K562 (cell line): ENCODE measurements around the gene ADNP2. TPM values are rescaled to one million over a fixed set of nuclear protein-coding genes. Genes with fewer than 3 reads are reported as not detected.

ENCODE experiments used
- ARID3A ChIP-seq: IDR thresholded peaks from 2 replicates; pipeline ENCODE4 v1.6.1; 2012; ENCODE audit warnings: low read depth, low read length, improper control_type of control experiment, borderline replicate concordance
- BRD9 ChIP-seq: fragments of 450-650 bp; IDR thresholded peaks from 2 replicates; pipeline ENCODE4 v1.6.1; 2018; ENCODE audit warnings: low read depth; ENCODE audit not compliant: partially characterized antibody
- E2F5 ChIP-seq: sonication (generic); formaldehyde crosslinking; IDR thresholded peaks from 2 replicates; pipeline ENCODE4 v1.8.0; 2022; ENCODE audit warnings: mild to moderate bottlenecking, missing genetic modification reagents
- E2F8 ChIP-seq: fragments of 450-650 bp; IDR thresholded peaks from 2 replicates; pipeline ENCODE4 v1.7.1; 2018; ENCODE audit warnings: mild to moderate bottlenecking, low read depth; ENCODE audit not compliant: partially characterized antibody
- KAT2B ChIP-seq: IDR thresholded peaks from one replicate; pipeline ENCODE4 v1.6.1; 2012; ENCODE audit warnings: low read depth, mild to moderate bottlenecking, control low read depth, inconsistent platforms, low read length, moderate library complexity
- L3MBTL2 ChIP-seq: fragments of 450-650 bp; IDR thresholded peaks from 2 replicates; pipeline ENCODE4 v1.6.1; 2016; ENCODE audit warnings: mild to moderate bottlenecking, moderate library complexity
- MEIS2 ChIP-seq: fragments of 450-650 bp; IDR thresholded peaks from 2 replicates; pipeline ENCODE4 v1.6.1; 2014; ENCODE audit warnings: mild to moderate bottlenecking; ENCODE audit not compliant: partially characterized antibody
- NR3C1 ChIP-seq: sonication (generic); formaldehyde crosslinking; IDR thresholded peaks from 2 replicates; pipeline ENCODE4 v1.8.1; 2022; ENCODE audit warnings: missing genetic modification reagents
- TAF7 ChIP-seq: fragments of 450-650 bp; IDR thresholded peaks from 2 replicates; pipeline ENCODE4 v1.6.1; 2016; ENCODE audit warnings: missing genetic modification characterization, missing compliant biosample characterization
- VEZF1 ChIP-seq: fragments of 200-800 bp; sonication (Bioruptor generic); IDR thresholded peaks from 2 replicates; pipeline ENCODE4 v1.6.1; 2017; ENCODE audit warnings: missing genetic modification characterization, missing compliant biosample characterization
- ZC3H4 ChIP-seq: sonication (generic); formaldehyde crosslinking; IDR thresholded peaks from 2 replicates; pipeline ENCODE4 v1.9.0; 2021; ENCODE audit warnings: missing genetic modification reagents, borderline replicate concordance
- ZFP1 ChIP-seq: fragments of 450-650 bp; formaldehyde crosslinking; IDR thresholded peaks from 2 replicates; pipeline ENCODE4 v1.4.0; 2020; ENCODE audit warnings: mild to moderate bottlenecking, mixed read lengths
- ZFPM2 ChIP-seq: fragments of 250-450 bp; sonication (Bioruptor Pico); IDR thresholded peaks from 2 replicates; pipeline ENCODE4 v1.5.1; 2022; ENCODE audit warnings: mild to moderate bottlenecking
- ZNF274 ChIP-seq: IDR thresholded peaks from 2 replicates; pipeline ENCODE4 v1.6.1; 2011; ENCODE audit warnings: low read depth, mild to moderate bottlenecking, low read length, moderate library complexity, borderline replicate concordance
- ZNF280B ChIP-seq: fragments of 250-450 bp; sonication (Bioruptor Pico); IDR thresholded peaks from 2 replicates; pipeline ENCODE4 v1.5.1; 2021; ENCODE audit warnings: mild to moderate bottlenecking
- ZNF41 ChIP-seq: fragments of 250-450 bp; sonication (Bioruptor Pico); conservative IDR thresholded peaks from 2 replicates; pipeline ENCODE4 v1.4.0; 2020; ENCODE audit warnings: mild to moderate bottlenecking
- polyA plus RNA-seq, 8 experiments: library from polyadenylated mRNA; depleted of rRNA in 4 of 8; stranded (reverse) in 5 of 8; unstranded in 3 of 8; fragments of >200 nt; fragmentation: Nextera tagmentation in 2 of 8; fragmentation: Illumina TruSeq in 1 of 8; extraction: Ambion mirVana in 2 of 8; extraction: Trizol in 1 of 8; gene quantifications; 2 replicates each; pipeline versions ENCODE4 v1.2.1 to v1.2.3, GENCODE V29; 2011 to 2014; ENCODE audit warnings: inconsistent platforms in 1 of 8, missing spikeins in 1 of 8
- total RNA-seq, 7 experiments: library from RNA; depleted of rRNA in 6 of 7; stranded (reverse); fragments of >200 nt in 6 of 7; fragmentation: Illumina TruSeq in 2 of 7; extraction: Trizol in 2 of 7; gene quantifications; 2 replicates each; pipeline versions ENCODE4 v1.2.1 to v1.2.3, GENCODE V29; 2011 to 2021; ENCODE audit warnings: low replicate concordance in 1 of 7

Gene ADNP2
- total and polyA plus RNA-seq, 9 of the 15 experiments (the other 6 are each of a cell fraction or from before 2014, with no cell fraction given), result 5.8 to 24.3 (median 16.0) TPM

- TF ChIP-seq ARID3A, result no peak
- TF ChIP-seq MEIS2, result peak; percentile 90
- no peak for TF ChIP-seq E2F8
- no peak for TF ChIP-seq VEZF1 (CRISPR knock-in tag)
- TF ChIP-seq NR3C1, result no peak
- TF ChIP-seq ZNF274, result no peak
- no peak for TF ChIP-seq TAF7 (tag)
- no peak for TF ChIP-seq ZFP1 (CRISPR knock-in tag)
- no peak for TF ChIP-seq ZNF280B
- TF ChIP-seq L3MBTL2, result peak; percentile 31; the same call in 1 of the 2 replicates
- TF ChIP-seq ZFPM2 (CRISPR knock-in tag), result no peak
- TF ChIP-seq BRD9, result no peak
- no peak for TF ChIP-seq ZC3H4 (CRISPR knock-in tag)
- no peak for TF ChIP-seq E2F5 (CRISPR knock-in tag)
- no peak for TF ChIP-seq ZNF41 (CRISPR knock-in tag)
- TF ChIP-seq KAT2B, result no peak
Measured at GRCh38 chr18:80161781-80162417, 52.8 kb downstream of the ADNP2 start (continued).
